ENCODE results near the gene PFKL.

Gene PFKL

DNA sequence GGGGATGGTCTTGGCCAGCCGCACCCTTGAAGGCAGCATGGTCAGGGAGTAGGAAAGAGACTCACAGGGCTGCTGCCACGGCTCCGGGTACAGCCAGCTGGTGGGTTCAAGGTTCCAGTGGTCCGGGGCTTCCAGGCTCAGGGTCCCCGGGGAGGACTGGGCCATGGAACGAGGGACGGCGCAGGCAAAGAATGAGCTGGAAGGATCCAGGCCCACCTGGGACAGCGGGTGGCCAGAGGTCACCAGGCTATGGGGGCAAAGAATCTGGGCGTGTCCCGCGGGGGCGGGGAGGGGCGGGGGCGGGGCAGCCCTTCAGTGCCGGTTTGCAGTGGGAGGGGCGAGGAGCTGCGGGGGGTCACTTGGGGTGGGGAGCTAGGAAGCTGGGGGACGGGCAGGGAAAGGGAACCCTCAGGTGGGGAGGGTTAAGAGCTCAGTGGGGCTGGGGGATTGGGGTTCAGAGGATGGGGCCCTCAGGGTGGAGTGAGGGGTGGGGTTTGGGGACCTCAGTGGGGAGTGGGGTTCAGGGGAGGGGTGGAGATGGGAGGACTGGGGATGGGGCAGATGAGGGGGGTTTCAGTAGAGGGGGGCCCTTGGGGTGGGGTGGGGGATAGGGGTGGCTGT is 38.1 kb upstream of the PFKL start, which contains the start of gene DNMT3L:
Gene DNMT3L, minus strand, starts transcription at position 223 of the 621 bp plus-strand sequence. CDS start 638 bp downstream, outside the sequence.
- H3K27ac ChIP-seq: no peak within 1 kb of the TSS
- H3K36me3 ChIP-seq (ENCODE audit: insufficient read depth, low read length): no peaks in the 10 kb centered on the region
- no peak for TF ChIP-seq POLR2AphosphoS5 (IDR thresholded peaks at IDR 0.05; ENCODE audit: borderline replicate concordance, low read depth, low read length)
- TF ChIP-seq EZH2 (IDR thresholded peaks at IDR 0.05): no peak
- TF ChIP-seq FOXP2 (optimal IDR thresholded peaks at IDR 0.05; ENCODE audit: control extremely low read depth, extremely low read length, insufficient read depth): no peak
- no peak within 1 kb of the TSS for H3K9ac ChIP-seq (ENCODE audit: insufficient read length)
- H3K9me3 ChIP-seq (ENCODE audit: low read depth, low read length): no peaks in the 10 kb centered on the region
- DNase-seq (ENCODE audit: low read depth, low spot score): no peak
- H3K4me3 ChIP-seq: no peak within 1 kb of the TSS

DNA sequence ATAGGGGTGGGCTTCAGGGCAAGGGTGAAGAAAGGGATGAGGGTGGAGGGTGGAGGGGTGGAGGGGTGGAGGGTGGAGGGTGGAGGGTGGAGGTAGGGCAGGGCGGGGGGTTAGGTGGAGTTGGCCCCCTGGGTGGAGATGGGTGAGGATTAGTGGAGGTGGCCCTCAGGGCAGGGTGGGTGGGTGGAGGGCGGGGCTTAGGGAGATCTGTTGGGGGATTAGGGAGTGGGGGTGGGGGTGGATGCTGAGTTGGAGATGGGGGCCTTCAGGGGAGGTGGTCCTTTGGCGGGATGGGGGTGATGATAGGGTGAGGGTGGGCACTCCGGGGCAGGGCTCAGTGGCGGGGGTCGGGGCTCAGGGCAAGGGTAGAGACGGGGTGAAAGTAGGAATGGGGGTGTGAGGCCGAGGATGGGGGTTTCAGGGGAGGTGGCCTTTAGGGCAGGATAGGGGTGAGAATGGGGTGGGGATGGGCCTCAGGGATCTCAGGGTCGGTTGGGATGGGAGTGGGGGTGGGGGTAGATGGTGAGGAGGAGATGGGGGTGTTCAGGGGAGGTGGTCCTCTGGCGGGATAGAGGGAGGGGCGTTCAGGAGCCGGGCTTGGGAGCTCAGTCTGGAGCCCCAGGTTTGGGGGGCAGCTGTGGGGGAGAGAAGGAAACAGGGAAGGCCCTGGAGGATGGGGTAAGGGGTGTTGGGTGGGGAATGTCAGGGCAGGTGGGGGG is 37.4 kb upstream of the PFKL start:
- H3K4me3 ChIP-seq: no peak overlapping the region
- DNase-seq (ENCODE audit: low read depth, low spot score): no peak

DNA sequence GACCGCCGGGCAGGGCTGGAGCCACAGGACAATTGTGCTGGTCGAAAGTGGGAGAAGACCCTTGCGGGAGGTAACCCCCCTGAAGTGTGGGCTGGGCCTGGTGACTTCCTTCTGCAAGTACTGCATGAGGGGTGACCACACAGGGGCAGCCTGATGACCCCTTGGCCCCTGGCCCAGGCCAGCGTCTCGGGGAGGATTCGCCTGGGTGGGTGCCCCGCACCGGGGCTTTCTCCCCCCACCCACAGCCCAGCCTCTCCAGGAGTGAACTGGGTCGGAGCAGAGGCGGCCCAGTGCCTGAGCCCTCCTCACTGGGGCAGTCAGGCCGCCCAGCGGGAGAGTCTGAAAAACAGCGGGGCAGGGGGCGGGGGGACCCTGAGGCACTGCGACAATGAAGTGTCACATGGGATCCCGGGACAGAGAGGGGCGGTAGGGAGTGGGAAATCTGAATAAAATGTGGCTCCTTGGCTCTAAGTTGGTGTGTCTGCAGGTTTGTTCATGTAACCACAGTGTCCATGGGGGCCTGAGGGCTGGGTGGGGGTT is 36.6 kb upstream of the PFKL start:
- H3K36me3 ChIP-seq (ENCODE audit: insufficient read depth, low read length): no peaks in the 10 kb centered on the region
- H3K27ac ChIP-seq: no peak overlapping the region
- TF ChIP-seq FOXP2 (optimal IDR thresholded peaks at IDR 0.05; ENCODE audit: control extremely low read depth, extremely low read length, insufficient read depth) (no peak), POLR2AphosphoS5 (IDR thresholded peaks at IDR 0.05; ENCODE audit: borderline replicate concordance, low read depth, low read length) (no peak), EZH2 (IDR thresholded peaks at IDR 0.05) (no peak)
- no peak overlapping the region for H3K4me3 ChIP-seq
- no peak overlapping the region for H3K9ac ChIP-seq (ENCODE audit: insufficient read length)
- no peaks in the 10 kb centered on the region for H3K9me3 ChIP-seq (ENCODE audit: low read depth, low read length)
- DNase-seq (ENCODE audit: low read depth, low spot score): no peak

More for the DNA sequence above, 37.4 kb upstream of the PFKL start:
- TF ChIP-seq EZH2 (IDR thresholded peaks at IDR 0.05) (no peak), POLR2AphosphoS5 (IDR thresholded peaks at IDR 0.05; ENCODE audit: borderline replicate concordance, low read depth, low read length) (no peak), FOXP2 (optimal IDR thresholded peaks at IDR 0.05; ENCODE audit: control extremely low read depth, extremely low read length, insufficient read depth) (no peak)
- H3K9ac ChIP-seq (ENCODE audit: insufficient read length): no peak overlapping the region
- no peaks in the 10 kb centered on the region for H3K36me3 ChIP-seq (ENCODE audit: insufficient read depth, low read length)
- H3K9me3 ChIP-seq (ENCODE audit: low read depth, low read length): no peaks in the 10 kb centered on the region
- no peak overlapping the region for H3K27ac ChIP-seq

DNA sequence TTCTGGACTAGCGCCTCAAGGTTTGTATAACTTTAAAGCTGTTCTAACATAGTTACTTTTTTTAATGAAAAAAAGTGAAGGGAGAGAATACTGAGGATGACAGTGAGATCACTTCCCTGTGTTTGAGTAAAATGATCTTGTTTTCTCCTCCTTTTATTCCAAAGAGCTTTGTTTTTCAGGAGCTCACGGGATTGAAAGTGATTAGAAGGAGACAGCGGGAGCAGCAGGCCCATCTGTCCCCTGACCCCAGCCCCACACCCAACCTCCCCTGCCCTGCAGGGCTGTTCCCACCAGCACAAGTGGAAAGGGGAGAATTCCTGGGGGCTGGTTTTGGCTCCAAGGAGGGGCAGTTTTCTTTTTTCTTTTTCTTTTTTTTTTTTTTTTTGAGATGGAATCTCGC is 36.1 kb upstream of the PFKL start:
- no peak overlapping the region for H3K4me3 ChIP-seq
- H3K27ac ChIP-seq: no peak overlapping the region
- H3K9ac ChIP-seq (ENCODE audit: insufficient read length): no peak overlapping the region

DNA sequence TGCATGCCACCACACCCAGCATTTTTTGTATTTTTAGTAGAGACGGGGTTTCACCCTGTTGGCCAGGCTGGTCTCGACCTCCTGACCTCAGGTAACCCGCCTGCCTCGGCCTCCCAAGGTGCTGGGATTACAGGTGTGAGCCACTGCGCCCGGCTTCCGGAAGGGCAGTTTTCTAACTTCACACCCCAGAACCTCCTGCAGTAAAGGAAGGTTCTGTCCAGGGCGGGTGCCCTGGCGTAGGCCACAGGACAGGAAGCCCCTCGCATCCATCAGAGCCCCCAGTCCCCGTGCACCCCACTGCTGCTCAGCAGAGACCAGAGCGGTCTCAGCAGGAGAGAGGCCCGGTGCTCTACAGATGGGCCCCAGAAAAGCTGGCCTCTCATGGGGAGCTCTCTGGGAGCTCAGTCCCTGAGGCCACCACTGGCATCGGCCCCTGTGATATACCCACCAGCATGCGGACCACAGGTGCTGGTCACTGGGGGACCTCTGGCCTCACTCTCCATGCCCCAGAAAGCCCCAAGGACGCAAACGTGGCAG is 34.1 kb upstream of the PFKL start:
- H3K9ac ChIP-seq (ENCODE audit: insufficient read length): no peak overlapping the region
- no peak for TF ChIP-seq FOXP2 (optimal IDR thresholded peaks at IDR 0.05; ENCODE audit: control extremely low read depth, extremely low read length, insufficient read depth)
- no peak for TF ChIP-seq EZH2 (IDR thresholded peaks at IDR 0.05)
- no peak for TF ChIP-seq POLR2AphosphoS5 (IDR thresholded peaks at IDR 0.05; ENCODE audit: borderline replicate concordance, low read depth, low read length)

More for the DNA sequence above, 36.1 kb upstream of the PFKL start:
- Histone ChIP-seq H3K36me3 (ENCODE audit: insufficient read depth, low read length) (no peaks in the 10 kb centered on the region), H3K9me3 (ENCODE audit: low read depth, low read length) (no peaks in the 10 kb centered on the region)
- TF ChIP-seq FOXP2 (optimal IDR thresholded peaks at IDR 0.05; ENCODE audit: control extremely low read depth, extremely low read length, insufficient read depth) (no peak), POLR2AphosphoS5 (IDR thresholded peaks at IDR 0.05; ENCODE audit: borderline replicate concordance, low read depth, low read length) (no peak), EZH2 (IDR thresholded peaks at IDR 0.05) (no peak)
- no peak for DNase-seq (ENCODE audit: low read depth, low spot score)

DNA sequence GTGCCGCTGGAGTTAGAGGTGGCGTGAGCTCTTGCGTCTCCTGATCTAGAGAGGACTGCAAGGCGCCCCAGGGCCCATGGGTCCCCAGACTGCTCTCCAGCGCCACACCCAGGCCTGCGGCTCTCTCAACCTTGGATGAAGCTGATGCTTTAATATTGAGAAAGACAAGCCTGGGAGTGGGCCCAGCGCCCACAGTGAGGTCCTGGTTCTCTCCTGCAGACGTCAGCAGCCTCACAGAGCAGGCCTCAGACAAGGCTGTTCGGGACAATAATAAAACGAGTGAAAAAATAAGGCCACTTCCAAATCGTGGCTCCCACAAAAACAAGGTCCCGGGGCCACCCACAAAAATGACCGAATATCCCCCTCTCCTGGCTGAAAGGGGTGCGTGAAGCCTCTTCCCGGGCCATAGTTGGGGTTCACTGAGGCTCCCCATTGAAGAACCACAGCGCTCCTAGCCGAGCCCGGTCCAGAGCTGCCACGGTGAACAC is 32.2 kb upstream of the PFKL start:
- TF ChIP-seq POLR2AphosphoS5 (IDR thresholded peaks at IDR 0.05; ENCODE audit: borderline replicate concordance, low read depth, low read length): no peak
- no peak for TF ChIP-seq FOXP2 (optimal IDR thresholded peaks at IDR 0.05; ENCODE audit: control extremely low read depth, extremely low read length, insufficient read depth)
- TF ChIP-seq EZH2 (IDR thresholded peaks at IDR 0.05): no peak
- Histone ChIP-seq H3K36me3 (ENCODE audit: insufficient read depth, low read length) (no peaks in the 10 kb centered on the region), H3K9me3 (ENCODE audit: low read depth, low read length) (no peaks in the 10 kb centered on the region), H3K27ac (no peak overlapping the region), H3K9ac (ENCODE audit: insufficient read length) (no peak overlapping the region), H3K4me3 (no peak overlapping the region)
- DNase-seq (ENCODE audit: low read depth, low spot score): no peak

More for the DNA sequence above, 34.1 kb upstream of the PFKL start:
- H3K27ac ChIP-seq: no peak overlapping the region
- no peaks in the 10 kb centered on the region for H3K9me3 ChIP-seq (ENCODE audit: low read depth, low read length)
- no peak overlapping the region for H3K4me3 ChIP-seq
- DNase-seq (ENCODE audit: low read depth, low spot score): no peak
- no peaks in the 10 kb centered on the region for H3K36me3 ChIP-seq (ENCODE audit: insufficient read depth, low read length)

DNA sequence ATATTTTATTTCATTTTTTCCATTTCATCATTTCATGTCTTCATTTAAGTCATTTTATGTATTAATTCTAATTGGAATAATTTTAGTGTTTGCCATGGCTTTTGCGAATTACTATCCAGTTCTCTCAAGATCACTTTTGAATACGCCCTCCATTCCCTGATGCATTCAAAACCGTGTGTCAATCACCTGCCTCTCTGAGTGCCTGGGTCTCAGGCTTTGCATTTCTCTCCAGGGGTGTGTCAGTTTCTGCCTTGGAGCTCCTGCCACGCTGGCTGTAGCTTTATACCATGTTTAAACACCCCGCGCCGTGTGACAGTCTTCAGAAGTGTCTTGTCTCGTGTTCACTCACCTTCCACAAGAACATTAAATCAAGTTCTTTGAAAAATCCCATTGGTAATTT is 30.8 kb upstream of the PFKL start:
- DNase-seq (ENCODE audit: low read depth, low spot score): no peak
- Histone ChIP-seq H3K4me3 (no peak overlapping the region), H3K27ac (no peak overlapping the region), H3K9ac (ENCODE audit: insufficient read length) (no peak overlapping the region), H3K9me3 (ENCODE audit: low read depth, low read length) (no peaks in the 10 kb centered on the region), H3K36me3 (ENCODE audit: insufficient read depth, low read length) (no peaks in the 10 kb centered on the region)
- TF ChIP-seq EZH2 (IDR thresholded peaks at IDR 0.05) (no peak), POLR2AphosphoS5 (IDR thresholded peaks at IDR 0.05; ENCODE audit: borderline replicate concordance, low read depth, low read length) (no peak), FOXP2 (optimal IDR thresholded peaks at IDR 0.05; ENCODE audit: control extremely low read depth, extremely low read length, insufficient read depth) (no peak)
